A549 (cell line): ENCODE measurements around the gene ASIC2.

Experiments used
- MYC ChIP-seq: IDR thresholded peaks from 2 replicates; pipeline ENCODE4 v1.6.1; 2012; ENCODE audit warnings: mild to moderate bottlenecking, inconsistent platforms, low read length, improper control_type of control experiment, borderline replicate concordance
- ZC3H11A ChIP-seq: fragments of 450-650 bp; IDR thresholded peaks from 2 replicates; pipeline ENCODE4 v1.6.1; 2014; ENCODE audit warnings: antibody characterized with exemption, mild to moderate bottlenecking

DNA sequence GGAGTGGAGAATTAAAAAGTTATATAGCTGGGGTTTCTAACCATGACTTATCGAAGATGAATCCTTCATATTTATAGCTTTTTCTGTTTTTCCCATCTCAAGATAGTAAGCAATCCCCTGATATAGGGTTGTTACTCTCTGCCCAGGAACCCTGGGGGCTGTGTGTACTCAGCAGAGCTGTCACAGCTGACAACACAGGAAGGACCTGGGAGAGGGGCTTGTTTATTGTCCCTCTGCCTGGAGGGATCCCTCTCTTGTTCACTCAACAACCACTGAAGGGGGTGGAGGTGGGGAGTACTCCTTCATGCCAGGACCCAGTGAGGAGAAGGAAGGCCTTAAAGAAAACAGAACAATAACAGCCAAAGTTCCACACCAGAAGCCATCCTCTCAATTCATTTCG, 19.8 kb downstream of the ASIC2 start:
- TF ChIP-seq MYC: no peak
- TF ChIP-seq ZC3H11A: no peak
